ENCODE results near the gene VBP1.
"Not testable (repeated sequence)": the region's sequence is repeated elsewhere in the genome, so short reads cannot be mapped to it uniquely, and the experiment has no call there.

Gene VBP1

DNA sequence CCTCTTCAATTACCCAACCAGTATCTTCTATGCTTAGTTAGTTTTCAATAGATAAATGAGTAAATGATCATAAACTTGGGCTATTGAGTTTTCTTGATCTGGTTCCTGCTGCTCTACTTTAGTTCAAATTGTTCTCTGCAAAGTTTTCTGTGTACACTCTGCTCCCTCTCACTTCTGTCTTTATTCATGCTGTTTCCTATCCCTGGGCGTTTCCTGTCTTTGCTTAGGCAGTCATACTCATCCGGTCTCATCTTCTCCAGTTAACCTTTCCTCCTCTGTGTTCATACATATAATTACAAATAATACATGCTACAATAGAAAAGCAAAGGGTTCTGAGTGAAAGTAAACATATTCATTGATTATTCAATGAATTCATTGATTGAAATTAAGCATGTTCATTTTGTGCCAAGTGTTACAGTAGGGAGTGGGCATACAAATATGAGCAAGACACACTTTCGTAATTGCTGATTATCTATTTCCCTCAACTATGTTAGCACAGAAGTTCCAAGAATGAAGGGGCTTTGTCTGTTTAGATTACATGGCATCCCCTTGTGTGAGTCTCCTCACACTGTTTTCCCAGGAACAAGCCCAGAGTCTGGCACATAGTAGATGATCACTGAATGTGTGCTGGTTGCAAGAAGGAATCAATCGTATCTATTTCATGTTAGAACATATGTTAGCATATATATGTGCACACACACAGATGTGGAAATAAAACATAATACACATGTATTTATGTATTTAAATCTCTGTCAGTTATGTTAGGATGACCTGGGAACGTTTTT lies 46.9 kb downstream of the VBP1 start:
- peak overlapping the region; percentile 73 for H3K4me3 ChIP-seq (ENCODE audit: low read length)
- DNase-seq (ENCODE audit: low read depth, low spot score), result peak; percentile 22

DNA sequence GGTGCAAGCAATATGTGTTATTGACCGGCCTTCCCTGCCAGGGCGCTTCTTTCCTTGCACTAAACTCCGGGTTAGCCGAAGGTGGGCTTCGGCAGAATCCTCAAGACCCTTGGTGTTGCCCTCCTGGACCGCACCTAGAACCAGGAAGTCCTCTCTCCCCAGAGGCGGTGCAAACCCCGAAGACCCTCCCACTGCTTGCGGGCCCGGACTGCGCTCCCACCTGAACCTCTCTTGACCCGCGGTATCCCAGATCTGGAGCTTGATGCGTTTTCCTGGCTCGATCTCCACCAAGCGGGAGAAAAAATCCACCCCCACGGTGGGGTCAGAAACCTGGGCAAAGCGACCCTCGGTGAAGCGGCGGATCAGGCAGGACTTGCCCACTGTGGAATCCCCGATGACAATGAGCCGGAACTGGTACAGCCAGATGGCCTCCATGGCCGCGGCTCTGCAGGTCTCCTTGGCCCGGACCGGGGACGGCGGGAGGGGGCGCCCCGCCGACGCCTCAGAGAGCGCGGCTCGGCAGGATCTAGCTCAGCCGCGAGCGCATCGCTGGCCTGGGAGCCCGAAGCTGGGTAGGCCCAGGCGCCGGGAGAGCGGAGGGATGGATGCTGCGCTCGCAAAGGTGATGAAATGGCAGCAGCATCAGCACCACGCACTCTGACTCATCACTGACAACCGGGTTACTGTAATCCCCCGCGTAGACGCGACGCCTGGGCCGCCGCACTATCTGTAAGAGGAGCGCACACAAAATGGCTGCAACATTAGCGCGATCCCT lies 47.8 kb downstream of the VBP1 start, which contains the start of gene RAB39B:
Gene RAB39B (minus strand): TSS at position 638 of the 775 bp plus-strand sequence. CDS start 203 bp downstream, at position 435.
- H3K4me3 ChIP-seq (ENCODE audit: low read length), result peak within 1 kb of the TSS; percentile 73
- DNase-seq (ENCODE audit: low read depth, low spot score), result peak; percentile 72

DNA sequence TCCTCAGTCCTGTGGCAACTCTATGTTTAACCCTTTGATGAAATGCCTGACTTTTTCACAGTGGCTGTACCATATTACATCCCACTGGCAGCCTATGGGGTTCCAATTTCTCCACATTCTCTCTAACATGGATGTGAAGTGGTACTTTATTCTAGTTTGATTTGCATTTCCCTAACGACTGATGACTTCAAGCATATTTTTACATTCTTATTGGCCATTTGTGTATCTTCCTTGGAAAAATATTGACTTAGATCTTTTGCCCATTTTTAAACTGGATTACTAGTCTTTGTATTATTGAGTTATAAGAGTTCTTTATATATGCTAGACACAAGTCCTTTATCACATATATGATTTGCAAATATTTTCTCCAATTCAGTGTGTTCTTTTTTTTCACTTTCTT lies 50.2 kb downstream of the VBP1 start:
- no peak overlapping the region for H3K4me3 ChIP-seq (ENCODE audit: low read length)
- DNase-seq (ENCODE audit: low read depth, low spot score), result no peak

DNA sequence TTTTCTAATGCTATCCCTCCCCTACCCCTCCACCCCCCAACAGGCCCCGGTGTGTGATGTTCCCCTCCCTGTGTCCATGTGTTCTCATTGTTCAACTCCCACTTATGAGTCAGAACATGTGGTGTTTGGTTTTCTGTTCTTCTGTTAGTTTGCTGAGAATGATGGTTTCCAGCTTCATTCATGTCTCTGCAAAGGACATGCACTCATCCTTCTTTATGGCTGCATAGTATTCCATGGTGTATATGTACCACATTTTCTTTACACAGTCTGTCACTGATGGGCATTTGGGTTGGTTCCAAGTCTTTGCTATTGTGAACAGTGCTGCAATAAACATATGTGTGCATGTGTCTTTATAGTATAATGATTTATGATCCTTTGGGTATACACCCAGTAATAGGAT lies 51.7 kb downstream of the VBP1 start:
- not testable (repeated sequence) for DNase-seq (ENCODE audit: low read depth, low spot score); H3K4me3 ChIP-seq (ENCODE audit: low read length)

DNA sequence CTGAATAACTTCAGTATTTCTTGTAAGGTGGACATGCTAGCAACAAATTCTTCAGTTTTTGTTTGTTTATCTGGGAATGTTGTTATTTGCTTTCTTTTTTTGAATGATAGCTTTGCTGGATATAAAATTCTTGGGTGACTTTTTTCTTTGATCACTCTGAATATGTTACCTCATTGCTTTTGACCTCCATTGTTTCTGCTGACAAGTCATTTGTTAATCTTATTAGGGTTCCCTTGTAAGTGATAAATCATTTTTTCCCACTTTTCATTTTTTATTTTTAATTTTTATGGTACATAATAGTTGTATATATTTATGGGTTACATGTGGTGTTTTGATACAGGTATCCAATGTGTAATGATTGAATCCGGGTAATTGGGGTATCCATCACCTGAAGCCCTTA lies 54.7 kb downstream of the VBP1 start:
- no peak overlapping the region for H3K4me3 ChIP-seq (ENCODE audit: low read length)
- DNase-seq (ENCODE audit: low read depth, low spot score), result no peak

DNA sequence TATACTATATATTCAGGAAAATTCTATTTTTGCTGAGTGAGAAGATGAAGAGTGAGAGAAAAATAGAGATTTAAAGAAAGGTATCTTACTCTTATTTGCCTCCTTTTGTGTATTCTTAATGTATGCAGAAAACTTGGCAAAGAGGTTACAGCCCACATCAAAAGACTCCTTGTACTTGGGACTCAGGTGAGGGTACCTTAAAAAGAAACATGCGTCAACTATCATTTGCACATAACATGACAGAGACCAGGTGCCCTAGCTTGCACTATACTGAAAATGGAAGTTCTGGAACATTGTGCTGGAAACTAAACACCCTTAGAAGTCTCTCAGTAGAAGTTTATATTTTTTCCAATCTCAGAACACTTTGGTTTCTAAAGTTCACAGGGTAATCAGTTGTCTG lies 63.6 kb downstream of the VBP1 start:
- no peak overlapping the region for H3K4me3 ChIP-seq (ENCODE audit: low read length)
- DNase-seq (ENCODE audit: low read depth, low spot score), result no peak
